ENCODE data around the gene ZNF592.

Gene ZNF592

GRCh38 chr15:84811151-84811550 is 62.8 kb downstream of the ZNF592 start:
- no peak for DNase-seq

- no peak for DNase-seq
Observed at GRCh38 chr15:84811828-84812227, 63.4 kb downstream of the ZNF592 start.

- DNase-seq, result no peak
Observed at GRCh38 chr15:84812842-84813241, 64.5 kb downstream of the ZNF592 start.

GRCh38 chr15:84813435-84813834 is 65.0 kb downstream of the ZNF592 start:
- DNase-seq, result no peak

- DNase-seq, result no peak
Observed at GRCh38 chr15:84813931-84814330, 65.5 kb downstream of the ZNF592 start.

GRCh38 chr15:84814916-84815315 is 66.5 kb downstream of the ZNF592 start:
- no peak for DNase-seq

- no peak for DNase-seq
Observed at GRCh38 chr15:84816694-84817465, 68.5 kb downstream of the ZNF592 start, which contains the start of gene ALPK3. TSS of gene ALPK3 (plus strand) at chr15:84817356. CDS start at chr15:84817453, 97 bp downstream.

- no peak for DNase-seq
Observed at GRCh38 chr15:84817466-84818081, 69.2 kb downstream of the ZNF592 start.

- DNase-seq, result no peak
Observed at GRCh38 chr15:84818261-84819131, 70.1 kb downstream of the ZNF592 start.

- no peak for DNase-seq
Observed at GRCh38 chr15:84819291-84819768, 70.9 kb downstream of the ZNF592 start.

- no peak for DNase-seq
Observed at GRCh38 chr15:84819791-84820190, 71.4 kb downstream of the ZNF592 start.

- no peak for DNase-seq
Observed at GRCh38 chr15:84821501-84822021, 73.2 kb downstream of the ZNF592 start.

- no peak for DNase-seq
Observed at GRCh38 chr15:84822653-84823281, 74.4 kb downstream of the ZNF592 start.

GRCh38 chr15:84823282-84823878 is 75.0 kb downstream of the ZNF592 start:
- DNase-seq, result no peak

GRCh38 chr15:84824260-84825007 is 76.0 kb downstream of the ZNF592 start:
- no peak for DNase-seq

GRCh38 chr15:84826369-84826823 is 78.0 kb downstream of the ZNF592 start:
- DNase-seq, result no peak

GRCh38 chr15:84827246-84827645 is 78.9 kb downstream of the ZNF592 start:
- DNase-seq, result no peak

GRCh38 chr15:84828086-84828908 is 79.9 kb downstream of the ZNF592 start:
- DNase-seq, result no peak

GRCh38 chr15:84829428-84829827 is 81.0 kb downstream of the ZNF592 start:
- no peak for DNase-seq

GRCh38 chr15:84830036-84830435 is 81.6 kb downstream of the ZNF592 start:
- no peak for DNase-seq
